DOHH2 (cell line): ENCODE measurements around the gene TCEANC.

ENCODE experiments used
- CTCF ChIP-seq: fragments of 200-600 bp; sonication (generic); IDR thresholded peaks from one replicate; pipeline ENCODE4 v1.5.1; 2014; ENCODE audit warnings: antibody characterized with exemption, mild to moderate bottlenecking, low read depth, low read length; ENCODE audit not compliant: poor library complexity, severe bottlenecking
- EZH2phosphoT487 ChIP-seq: fragments of 200-600 bp; sonication (generic); IDR thresholded peaks from 2 replicates; pipeline ENCODE4 v1.6.1; 2017; ENCODE audit warnings: borderline replicate concordance, mild to moderate bottlenecking, antibody characterized with exemption, low read length, moderate library complexity, mixed read lengths

GRCh38 chrX:13638021-13638420 is 14.9 kb upstream of the TCEANC start:
- no peak for TF ChIP-seq CTCF
- TF ChIP-seq EZH2phosphoT487, result no peak
